KMS-11 (cell line): ENCODE data around the gene DTD1.

Experiments
- H2AFZ ChIP-seq: fragments of 200-600 bp; sonication (generic); 2 replicates; pipeline ENCODE4 v1.6.1; 2016; ENCODE audit warnings: antibody characterized with exemption, mixed run types, low read depth
- H3K27ac ChIP-seq: fragments of 200-600 bp; sonication (generic); 2 replicates; pipeline ENCODE4 v1.6.1; 2016; ENCODE audit warnings: mild to moderate bottlenecking, mixed run types
- H3K27me3 ChIP-seq: fragments of 200-600 bp; sonication (generic); 2 replicates; pipeline ENCODE4 v1.6.1; 2017; ENCODE audit warnings: mild to moderate bottlenecking, low read depth, mixed run types, moderate library complexity; ENCODE audit not compliant: insufficient read depth
- H3K36me3 ChIP-seq: fragments of 200-600 bp; sonication (generic); 2 replicates; pipeline ENCODE4 v1.6.1; 2017; ENCODE audit warnings: mild to moderate bottlenecking, mixed run types; ENCODE audit not compliant: insufficient read depth
- H3K4me1 ChIP-seq: fragments of 200-600 bp; sonication (generic); 2 replicates; pipeline ENCODE4 v1.6.1; 2016; ENCODE audit warnings: mild to moderate bottlenecking, low read depth, mixed run types; ENCODE audit not compliant: poor library complexity, severe bottlenecking
- H3K4me2 ChIP-seq: fragments of 200-600 bp; sonication (generic); 2 replicates; pipeline ENCODE4 v1.7.0; 2016; ENCODE audit warnings: mild to moderate bottlenecking, mixed run types
- H3K4me3 ChIP-seq: fragments of 200-600 bp; sonication (generic); IDR thresholded peaks from 2 replicates; pipeline ENCODE4 v1.6.1; 2017; ENCODE audit warnings: low read depth, low read length, mixed read lengths; ENCODE audit not compliant: insufficient read depth
- H3K79me2 ChIP-seq: fragments of 200-600 bp; sonication (generic); 2 replicates; pipeline ENCODE4 v1.6.1; 2016; ENCODE audit warnings: low read depth, mixed run types; ENCODE audit not compliant: insufficient read depth
- H3K9ac ChIP-seq: fragments of 200-600 bp; sonication (generic); 2 replicates; pipeline ENCODE4 v1.6.1; 2016; ENCODE audit warnings: mild to moderate bottlenecking, mixed run types
- H4K20me1 ChIP-seq: fragments of 200-600 bp; sonication (generic); 2 replicates; pipeline ENCODE4 v1.6.1; 2016; ENCODE audit warnings: mild to moderate bottlenecking, mixed run types; ENCODE audit not compliant: insufficient read depth
- CTCF ChIP-seq: fragments of 200-600 bp; sonication (generic); conservative IDR thresholded peaks from 2 replicates; pipeline ENCODE4 v1.6.1; 2017; ENCODE audit warnings: low read depth, mild to moderate bottlenecking, antibody characterized with exemption, low read length, moderate library complexity, mixed read lengths

The DTD1 gene

GRCh38 chr20:18794428-18794787 is 206.6 kb downstream of the DTD1 start:
- Histone ChIP-seq H3K4me2 (peak overlapping the region; percentile 82), H2AFZ (peak overlapping the region; percentile 69), H3K27ac (peak overlapping the region; percentile 41; the same call in 1 of the 2 replicates), H4K20me1 (no peaks in the 10 kb centered on the region), H3K4me3 (no peak overlapping the region), H3K36me3 (no peaks in the 10 kb centered on the region), H3K4me1 (no peaks in the 10 kb centered on the region), H3K9ac (peak overlapping the region; percentile 66; the same call in 1 of the 2 replicates), H3K27me3 (no peaks in the 10 kb centered on the region), H3K79me2 (no peaks in the 10 kb centered on the region)
- no peak for TF ChIP-seq CTCF

GRCh38 chr20:18795366-18795765 is 207.5 kb downstream of the DTD1 start:
- H3K79me2 ChIP-seq, result no peaks in the 10 kb centered on the region
- H3K4me2 ChIP-seq, result no peak overlapping the region
- H3K9ac ChIP-seq, result no peak overlapping the region
- no peak overlapping the region for H2AFZ ChIP-seq
- H3K4me3 ChIP-seq, result no peak overlapping the region
- H4K20me1 ChIP-seq, result no peaks in the 10 kb centered on the region
- H3K36me3 ChIP-seq, result no peaks in the 10 kb centered on the region
- no peak overlapping the region for H3K27ac ChIP-seq
- no peaks in the 10 kb centered on the region for H3K4me1 ChIP-seq
- TF ChIP-seq CTCF, result no peak
- H3K27me3 ChIP-seq, result no peaks in the 10 kb centered on the region

GRCh38 chr20:18796282-18796833 is 208.5 kb downstream of the DTD1 start:
- Histone ChIP-seq H3K27ac (no peak overlapping the region), H4K20me1 (no peaks in the 10 kb centered on the region), H3K4me2 (no peak overlapping the region), H3K9ac (no peak overlapping the region), H2AFZ (no peak overlapping the region), H3K79me2 (no peaks in the 10 kb centered on the region), H3K4me1 (no peaks in the 10 kb centered on the region), H3K27me3 (no peaks in the 10 kb centered on the region), H3K4me3 (no peak overlapping the region), H3K36me3 (no peaks in the 10 kb centered on the region)
- no peak for TF ChIP-seq CTCF

- H3K4me2 ChIP-seq, result no peak overlapping the region
- H3K4me1 ChIP-seq, result no peaks in the 10 kb centered on the region
- H3K4me3 ChIP-seq, result no peak overlapping the region
- no peaks in the 10 kb centered on the region for H3K36me3 ChIP-seq
- no peak for TF ChIP-seq CTCF
- H3K79me2 ChIP-seq, result no peaks in the 10 kb centered on the region
- no peaks in the 10 kb centered on the region for H4K20me1 ChIP-seq
- H3K9ac ChIP-seq, result no peak overlapping the region
- no peak overlapping the region for H3K27ac ChIP-seq
- no peaks in the 10 kb centered on the region for H3K27me3 ChIP-seq
- no peak overlapping the region for H2AFZ ChIP-seq
These were observed 213.7 kb downstream of the DTD1 start for GRCh38 chr20:18801516-18801915.
